Measurements from ENCODE around the gene GALNT2.

GRCh38 chr1:230199034-230199433, 132.0 kb downstream of the GALNT2 start:
- TF ChIP-seq, protein P1, sequence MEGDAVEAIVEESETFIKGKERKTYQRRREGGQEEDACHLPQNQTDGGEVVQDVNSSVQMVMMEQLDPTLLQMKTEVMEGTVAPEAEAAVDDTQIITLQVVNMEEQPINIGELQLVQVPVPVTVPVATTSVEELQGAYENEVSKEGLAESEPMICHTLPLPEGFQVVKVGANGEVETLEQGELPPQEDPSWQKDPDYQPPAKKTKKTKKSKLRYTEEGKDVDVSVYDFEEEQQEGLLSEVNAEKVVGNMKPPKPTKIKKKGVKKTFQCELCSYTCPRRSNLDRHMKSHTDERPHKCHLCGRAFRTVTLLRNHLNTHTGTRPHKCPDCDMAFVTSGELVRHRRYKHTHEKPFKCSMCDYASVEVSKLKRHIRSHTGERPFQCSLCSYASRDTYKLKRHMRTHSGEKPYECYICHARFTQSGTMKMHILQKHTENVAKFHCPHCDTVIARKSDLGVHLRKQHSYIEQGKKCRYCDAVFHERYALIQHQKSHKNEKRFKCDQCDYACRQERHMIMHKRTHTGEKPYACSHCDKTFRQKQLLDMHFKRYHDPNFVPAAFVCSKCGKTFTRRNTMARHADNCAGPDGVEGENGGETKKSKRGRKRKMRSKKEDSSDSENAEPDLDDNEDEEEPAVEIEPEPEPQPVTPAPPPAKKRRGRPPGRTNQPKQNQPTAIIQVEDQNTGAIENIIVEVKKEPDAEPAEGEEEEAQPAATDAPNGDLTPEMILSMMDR (conservative IDR thresholded peaks at IDR 0.05; ENCODE audit: low read depth, low read length): no peak
- TF ChIP-seq POLR2A (IDR thresholded peaks at IDR 0.05; ENCODE audit: low read depth, low read length) (no peak), SMC3 (IDR thresholded peaks at IDR 0.05; ENCODE audit: low read depth, low read length) (no peak), MXI1 (IDR thresholded peaks at IDR 0.05; ENCODE audit: borderline replicate concordance, low read depth, low read length) (no peak), RAD21 (IDR thresholded peaks at IDR 0.05; ENCODE audit: low read length) (no peak)

Data from IMR-90 (cell line).